Stimulated activated CD8-positive, alpha-beta memory T cell treated with anti-CD3 and anti-CD28 coated beads, Interleukin-12 subunit alpha, Interleukin-12 subunit beta, amount 100 ng/mL, for 4 hours (primary cell): ENCODE data around the gene EP400.
"Not testable (repeated sequence)": the region's sequence is repeated elsewhere in the genome, so short reads cannot be mapped to it uniquely, and the experiment has no call there.

Experiments used
- DNase-seq: peaks from one replicate; pipeline ENCODE4 v3.0.0-alpha.2; 2020; ENCODE audit warnings: low read depth

The EP400 gene

GRCh38 chr12:132045751-132046150 is 96.0 kb downstream of the EP400 start:
- DNase-seq, result no peak

- no peak for DNase-seq
Observed at GRCh38 chr12:132046561-132046960, 96.8 kb downstream of the EP400 start.

DNA sequence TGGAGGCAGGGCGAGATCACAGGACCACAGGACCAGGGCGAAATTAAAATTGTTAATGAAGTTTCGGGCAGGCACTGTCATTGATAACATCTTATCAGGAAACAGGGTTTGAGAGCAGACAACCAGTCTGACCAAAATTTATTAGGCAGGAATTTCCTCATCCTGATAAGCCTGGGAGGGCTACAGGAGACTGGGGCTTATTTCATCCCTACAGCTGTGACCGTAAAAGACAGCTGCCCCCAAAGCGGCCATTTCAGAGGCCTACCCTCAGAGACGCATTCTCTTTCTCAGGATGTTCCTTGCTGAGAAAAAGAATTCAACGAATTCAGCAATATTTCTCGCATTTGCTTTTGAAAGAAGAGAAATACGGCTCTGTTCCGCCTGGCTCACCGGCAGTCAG is 97.9 kb downstream of the EP400 start:
- not testable (repeated sequence) for DNase-seq

DNA sequence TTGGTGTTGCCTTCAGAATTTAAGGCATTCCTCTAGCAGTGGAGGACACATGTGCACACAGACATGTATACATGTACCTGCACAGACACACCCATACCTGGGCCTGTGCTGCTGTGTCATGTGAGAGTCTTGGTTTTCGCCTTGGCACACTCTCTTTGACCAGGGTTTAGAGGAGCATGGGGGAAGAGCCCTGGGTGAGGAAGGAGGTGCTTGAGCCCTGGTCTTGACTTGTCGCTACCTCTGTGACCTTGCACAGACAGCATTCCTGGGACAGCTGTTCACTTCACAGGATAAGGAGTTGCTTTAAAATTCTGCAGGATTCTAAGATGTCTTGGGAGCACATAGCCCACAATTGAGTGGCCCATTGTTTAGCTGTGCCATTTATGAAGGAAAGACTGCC is 99.7 kb downstream of the EP400 start:
- DNase-seq, result no peak

DNA sequence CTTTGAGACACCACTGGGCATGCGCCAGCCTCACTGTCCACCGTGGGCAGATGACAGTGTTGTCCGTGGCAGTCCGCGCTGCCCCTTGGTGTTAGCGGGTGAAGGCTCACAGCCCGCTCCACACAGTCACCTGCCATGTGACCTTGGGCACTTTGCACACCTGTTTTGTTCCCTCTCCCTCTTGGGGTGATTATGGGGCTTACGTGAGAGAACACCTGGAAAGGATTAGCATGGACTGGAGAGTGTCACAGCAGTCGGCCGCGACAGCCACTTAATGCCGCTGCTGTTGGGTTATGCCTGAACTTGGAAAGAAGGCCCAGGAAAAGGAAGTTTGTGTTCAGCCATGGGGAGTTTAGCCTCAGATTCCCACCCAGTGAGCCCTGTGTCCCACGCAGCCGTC is 100.1 kb downstream of the EP400 start:
- no peak for DNase-seq

DNA sequence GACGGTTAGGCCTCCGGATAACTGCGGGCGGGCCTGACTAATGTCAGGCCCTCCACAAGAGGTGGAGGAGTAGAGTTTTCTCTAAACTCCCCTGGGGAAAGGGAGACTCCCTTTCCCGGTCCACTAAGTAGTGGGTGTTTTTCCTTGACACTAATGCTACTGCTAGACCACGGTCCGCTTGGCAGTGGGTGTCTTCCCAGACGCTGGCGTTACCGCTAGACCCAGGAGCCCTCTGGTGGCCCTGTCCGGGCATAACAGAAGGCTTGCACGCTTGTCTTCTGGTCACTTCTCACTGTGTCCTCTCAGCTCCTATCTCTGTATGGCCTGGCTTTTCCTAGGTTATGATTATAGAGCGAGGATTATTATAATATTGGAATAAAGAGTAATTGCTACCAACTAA is 102.0 kb downstream of the EP400 start:
- not testable (repeated sequence) for DNase-seq

- no peak for DNase-seq
Observed at GRCh38 chr12:132052196-132052932, 102.6 kb downstream of the EP400 start.

- no peak for DNase-seq
Observed at GRCh38 chr12:132053338-132054330, 103.9 kb downstream of the EP400 start.

GRCh38 chr12:132054983-132055382 is 105.2 kb downstream of the EP400 start:
- DNase-seq, result no peak

- DNase-seq, result no peak
Observed at GRCh38 chr12:132055535-132056096, 105.9 kb downstream of the EP400 start.

GRCh38 chr12:132056320-132056719 is 106.6 kb downstream of the EP400 start:
- DNase-seq, result no peak

DNA sequence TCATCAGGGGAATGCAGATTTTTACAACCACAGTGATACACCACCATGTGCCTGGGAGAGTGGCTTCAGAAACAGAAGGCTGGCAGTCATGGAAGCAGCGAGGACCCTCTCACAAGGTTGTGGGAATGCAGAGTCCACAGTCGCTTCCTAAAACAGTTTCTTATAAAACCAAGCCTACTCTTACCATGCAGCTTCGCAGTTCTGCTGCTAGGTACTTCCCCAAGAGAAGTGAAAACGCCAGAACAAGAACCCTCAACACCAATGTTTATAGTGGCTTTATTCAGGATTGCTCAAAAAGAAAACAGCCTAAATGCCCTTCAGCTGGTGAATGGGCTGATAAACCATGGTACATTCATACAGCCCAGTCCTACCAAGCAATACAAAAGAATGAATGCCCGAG is 107.2 kb downstream of the EP400 start:
- no peak for DNase-seq

DNA sequence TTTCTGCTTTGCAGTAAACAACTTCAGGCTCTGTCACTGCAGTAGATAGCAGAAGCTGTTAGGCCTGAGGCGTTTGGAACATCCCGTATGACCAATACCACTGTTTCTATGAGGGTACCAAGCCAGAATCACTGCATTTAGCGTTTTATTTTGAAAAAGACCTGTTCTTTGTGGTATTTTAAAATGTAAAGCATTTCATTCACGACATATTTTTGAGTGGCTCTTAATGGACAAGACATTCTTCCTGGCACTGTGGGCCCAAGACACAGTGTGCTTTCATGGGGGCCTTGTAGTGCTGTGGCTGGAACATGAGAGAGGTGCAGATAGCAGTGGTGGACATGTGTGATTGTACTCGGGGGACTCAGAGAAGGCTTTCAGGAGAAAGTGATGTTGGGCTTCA is 107.9 kb downstream of the EP400 start:
- DNase-seq, result no peak

- DNase-seq, result no peak
Observed at GRCh38 chr12:132061197-132061596, 111.5 kb downstream of the EP400 start.

- DNase-seq, result no peak
Observed at GRCh38 chr12:132061641-132062430, 112.1 kb downstream of the EP400 start.

DNA sequence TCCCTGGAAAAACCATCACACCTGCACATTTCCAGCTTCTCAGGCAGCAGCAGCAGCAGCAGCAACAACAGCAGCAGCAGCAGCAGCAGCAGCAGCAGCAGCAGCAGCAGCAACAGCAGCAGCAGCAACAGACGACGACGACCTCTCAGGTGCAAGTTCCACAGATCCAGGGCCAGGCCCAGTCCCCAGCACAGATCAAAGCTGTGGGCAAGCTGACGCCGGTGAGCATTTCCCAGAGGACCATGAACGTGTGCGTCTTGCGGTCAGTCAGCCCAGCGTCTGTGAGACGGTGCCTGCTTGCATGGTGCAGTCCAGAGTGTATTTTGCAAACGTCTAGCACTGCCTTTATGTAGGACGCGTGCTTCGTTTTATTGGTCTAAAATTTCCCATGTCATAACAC is 112.7 kb downstream of the EP400 start:
- no peak for DNase-seq

DNA sequence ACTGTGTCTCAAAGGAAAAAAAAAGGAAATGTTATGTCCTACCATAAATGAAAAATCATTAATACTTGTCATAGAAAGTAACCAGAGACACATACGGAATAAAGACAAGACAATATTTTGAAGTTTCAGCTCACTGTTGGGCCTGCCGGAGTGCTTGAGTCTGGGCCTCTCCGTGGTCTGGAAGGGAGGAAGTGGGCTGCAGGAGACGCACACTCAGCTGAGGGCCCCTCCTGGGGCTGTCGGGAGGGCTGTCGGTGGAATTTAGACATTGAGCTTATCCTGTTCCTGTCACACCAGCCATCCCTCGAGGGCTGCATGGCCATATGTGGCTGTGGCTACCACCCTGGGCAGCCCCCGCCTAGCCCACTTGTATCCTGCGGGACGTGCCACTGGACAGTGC is 113.7 kb downstream of the EP400 start:
- DNase-seq, result no peak

- DNase-seq, result no peak
Observed at GRCh38 chr12:132064631-132065030, 114.9 kb downstream of the EP400 start.

DNA sequence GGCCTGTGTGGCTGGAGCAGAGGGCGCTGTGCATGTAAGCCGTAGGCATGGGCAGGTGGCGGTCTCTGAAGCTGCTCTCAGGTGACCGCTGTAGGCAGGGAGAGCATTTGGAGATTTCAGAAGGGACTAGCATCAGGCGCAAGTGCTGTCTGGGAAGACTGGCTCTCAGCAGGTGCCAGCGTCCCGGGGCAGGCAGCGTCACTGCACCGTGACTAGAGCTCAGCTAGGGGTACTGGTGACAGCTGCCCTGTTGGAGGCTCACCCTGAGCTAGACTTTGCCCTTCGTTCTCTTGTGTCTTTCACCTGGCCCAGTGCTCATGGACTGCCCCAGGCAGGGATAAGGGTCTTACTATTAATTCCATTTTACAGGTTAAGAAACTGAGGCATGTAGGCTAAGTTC is 115.5 kb downstream of the EP400 start:
- DNase-seq, result no peak

DNA sequence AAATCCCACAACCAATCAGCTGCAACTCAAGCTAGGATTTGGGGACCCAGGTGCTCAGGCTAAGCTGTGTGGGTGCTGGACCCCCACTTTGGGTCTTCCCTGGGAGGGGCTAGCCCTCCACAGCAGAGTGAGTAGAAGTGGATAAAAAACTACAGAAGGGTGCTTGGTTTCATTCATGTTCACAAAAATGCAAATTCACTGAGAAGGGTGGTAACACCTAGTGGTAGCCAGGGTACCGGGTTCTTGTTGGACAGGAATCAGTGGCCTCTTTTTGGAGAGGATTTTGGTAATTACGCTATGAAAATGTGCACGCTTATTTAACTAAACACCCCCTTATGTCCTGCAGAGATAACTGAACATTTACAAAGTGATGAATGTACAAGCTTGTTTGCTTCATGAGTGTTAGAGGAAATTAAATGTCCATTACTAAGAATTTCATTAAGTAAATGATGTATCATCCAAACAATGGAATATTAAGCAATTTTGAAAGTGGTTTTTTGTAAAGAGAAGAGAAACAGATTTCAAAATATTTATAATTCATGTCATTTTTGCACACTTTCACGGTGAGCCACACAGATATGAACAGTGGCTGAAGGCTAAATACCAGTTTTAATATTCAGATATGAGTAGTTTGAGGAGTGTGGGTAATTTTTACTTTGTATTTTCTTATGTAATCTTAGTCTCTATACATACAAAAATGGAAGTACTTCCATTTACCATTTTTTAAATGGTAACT is 116.0 kb downstream of the EP400 start:
- DNase-seq, result no peak

- DNase-seq, result no peak
Observed at GRCh38 chr12:132066345-132066685, 116.6 kb downstream of the EP400 start.
